Astrocyte of the cerebellum (primary cell): ENCODE measurements around the gene DGUOK.

Source experiments
- DNase-seq: peaks from one replicate; pipeline ENCODE4 v3.0.0-alpha.2; 2011; ENCODE audit warnings: low read depth
- H3K4me3 ChIP-seq: 2 replicates; pipeline ENCODE4 v1.5.1; 2011; ENCODE audit warnings: mild to moderate bottlenecking, low read depth, low read length, moderate library complexity
- CTCF ChIP-seq: IDR thresholded peaks from 2 replicates; pipeline ENCODE4 v1.5.1; 2012; ENCODE audit warnings: low read length, low read depth, moderate library complexity, mild to moderate bottlenecking; ENCODE audit errors: missing control alignments
- in situ Hi-C: cut with HindIII; loops from 2 replicates; pipeline ENCODE4 v1.10.0; 2017; ENCODE audit warnings: low sequenced_read_pairs

Gene DGUOK

GRCh38 chr2:73889206-73889605, 37.5 kb upstream of the DGUOK start:
- H3K4me3 ChIP-seq: no peak overlapping the region
- no peak for TF ChIP-seq CTCF
- in situ Hi-C loops: no loop called here
- DNase-seq: no peak

DNA sequence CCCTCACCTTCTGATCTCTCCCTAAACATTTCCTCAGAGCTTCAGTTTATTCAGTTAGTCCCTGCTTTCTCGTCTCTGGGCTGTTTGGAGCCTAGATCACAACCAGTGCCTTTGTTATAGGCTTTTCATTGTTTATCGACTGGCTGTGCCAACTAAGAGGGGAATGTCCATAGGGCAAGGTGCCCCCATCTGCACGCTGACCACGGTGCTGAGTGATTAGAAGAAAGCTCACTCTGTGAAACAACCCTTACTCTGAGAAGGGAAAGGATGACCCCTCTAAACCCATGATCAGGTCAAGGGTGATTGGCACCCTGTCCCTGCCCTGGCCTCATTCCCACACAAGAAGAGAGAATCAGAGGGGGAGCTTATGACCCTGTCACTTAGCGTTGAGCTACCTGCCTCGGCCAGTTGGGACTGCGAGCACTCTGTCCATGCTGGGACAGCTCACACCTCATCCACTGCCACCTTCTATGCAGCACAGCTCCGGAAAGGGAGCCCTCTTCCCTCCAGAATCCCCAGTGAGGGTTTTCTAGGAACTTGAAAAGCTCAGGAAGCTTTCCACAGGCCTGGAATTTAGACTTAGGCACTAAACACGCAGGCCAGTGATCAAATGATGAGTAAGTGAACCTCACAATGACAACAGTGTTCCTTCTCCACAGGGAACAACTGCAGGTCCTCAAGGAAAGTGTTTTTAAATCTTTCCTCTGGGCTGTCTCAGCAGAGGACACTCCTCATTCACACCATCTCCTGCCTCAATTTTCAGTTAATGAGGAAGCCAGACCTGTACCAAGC, 36.2 kb upstream of the DGUOK start:
- no peak for DNase-seq
- in situ Hi-C loops: no loop called here
- no peak for TF ChIP-seq CTCF
- H3K4me3 ChIP-seq: no peak overlapping the region

GRCh38 chr2:73891276-73891901, 35.3 kb upstream of the DGUOK start:
- no peak for TF ChIP-seq CTCF
- no peak for DNase-seq
- H3K4me3 ChIP-seq: no peak overlapping the region
- in situ Hi-C loops: no loop called here

- in situ Hi-C loops: no loop called here
- TF ChIP-seq CTCF: no peak
- DNase-seq: no peak
- H3K4me3 ChIP-seq: no peak within 1 kb of the TSS
Measured at GRCh38 chr2:73892631-73893329, 33.9 kb upstream of the DGUOK start, which contains the start of gene ACTG2. Gene ACTG2, plus strand, starts transcription at chr2:73893008. Its CDS starts 8,304 bp downstream, at chr2:73901312.

GRCh38 chr2:73893764-73894474, 32.8 kb upstream of the DGUOK start:
- in situ Hi-C loops: no loop called here
- H3K4me3 ChIP-seq: no peak overlapping the region
- no peak for TF ChIP-seq CTCF
- DNase-seq: no peak

GRCh38 chr2:73894475-73894850, 32.2 kb upstream of the DGUOK start:
- in situ Hi-C loops: no loop called here
- no peak for TF ChIP-seq CTCF
- no peak for DNase-seq
- H3K4me3 ChIP-seq: no peak overlapping the region
